Left lung (tissue), 10 donors: ENCODE results near the gene C16orf95. TPM values are rescaled to one million over a fixed set of nuclear protein-coding genes. Genes with fewer than 3 reads are reported as not detected.

Experiments used
- ATAC-seq: fragments of 200-7000 bp; cut with Tn5 transposase; one replicate; pipeline ENCODE4 v1.9.1; 2020; ENCODE audit warnings: moderate library complexity
- DNase-seq, 4 donors: peaks; one replicate each; pipeline ENCODE4 v3.0.0-alpha.2; 2013 to 2020
- H3K27ac ChIP-seq, 2 donors: fragments of 200-600 bp; sonication (generic) in 1 of 2; one replicate each; pipeline versions ENCODE4 v1.5.0 to v1.8.0; 2020 to 2021
- H3K27me3 ChIP-seq, 2 donors: fragments of 200-600 bp; sonication (generic) in 1 of 2; one replicate each; pipeline versions ENCODE4 v1.5.0 to v1.8.0; 2020 to 2021
- H3K36me3 ChIP-seq, 2 donors: fragments of 200-600 bp; sonication (generic) in 1 of 2; one replicate each; pipeline versions ENCODE4 v1.5.0 to v1.8.0; 2020 to 2021
- H3K4me1 ChIP-seq, 2 donors: fragments of 200-600 bp; one replicate each; pipeline ENCODE4 v1.8.0; 2021
- H3K4me3 ChIP-seq, 2 donors: fragments of 200-600 bp; sonication (generic) in 1 of 2; one replicate each; pipeline versions ENCODE4 v1.5.0 to v1.8.0; 2020 to 2021; ENCODE audit warnings: mild to moderate bottlenecking in 1 of 2
- H3K9me3 ChIP-seq, 2 donors: fragments of 200-600 bp; sonication (generic) in 1 of 2; one replicate each; pipeline versions ENCODE4 v1.5.0 to v1.8.0; 2020 to 2021
- CTCF ChIP-seq, 2 donors: fragments of 200-600 bp; sonication (generic) in 1 of 2; IDR thresholded peaks; one replicate each; pipeline versions ENCODE4 v1.5.0 to v1.8.0; 2021; ENCODE audit warnings: antibody characterized with exemption in 2 of 2
- intact Hi-C, 2 donors: fragments of 100-400 bp; cut with DNase I; formaldehyde crosslinking; loops; one replicate each; pipeline versions ENCODE4 v1.11.2 to v1.14.2; 2022
- polyA plus RNA-seq, 6 donors: library from polyadenylated mRNA; unstranded; fragments of 120-200 nt; gene quantifications; one replicate each; pipeline ENCODE4 v1.2.1, GENCODE V29; 2013; ENCODE audit not compliant: insufficient read length in 6 of 6
- total RNA-seq, 2 donors: library from RNA; stranded (reverse); fragmentation: NEBNext Ultra II Directional; extraction: Animal tissue kit (Norgen Biotek cat#: 25700); gene quantifications; one replicate each; pipeline ENCODE4 v1.2.1, GENCODE V29; 2021
- donor health status: DM: no; HTN: yes; CAD: no.
- donor health status: DM: no; HTN: no; CAD: no.

The C16orf95 gene
- total and polyA plus RNA-seq, 8 donors = 2.3 to 6.7 (median 3.6) TPM

GRCh38 chr16:87335625-87336433, 18.6 kb upstream of the C16orf95 start:
- Histone ChIP-seq H3K4me1 (no peaks in the 10 kb centered on the region), H3K27me3 (no peaks in the 10 kb centered on the region), H3K27ac (no peak overlapping the region), H3K4me3 (no peak overlapping the region), H3K36me3 (peaks cover 0 to 72% of the 10 kb centered on the region in 2 donors), H3K9me3 (no peaks in the 10 kb centered on the region)
- intact Hi-C loops = no loop called here
- DNase-seq (peak in 1 of 4 donors; percentile 49), ATAC-seq (no peak)
- TF ChIP-seq CTCF (IDR thresholded peaks at IDR 0.05) = no peak

GRCh38 chr16:87334651-87335624, 17.7 kb upstream of the C16orf95 start:
- Histone ChIP-seq H3K27ac (no peak overlapping the region), H3K9me3 (no peaks in the 10 kb centered on the region), H3K36me3 (peaks cover 0 to 78% of the 10 kb centered on the region in 2 donors), H3K4me1 (no peaks in the 10 kb centered on the region), H3K27me3 (no peaks in the 10 kb centered on the region), H3K4me3 (no peak overlapping the region)
- intact Hi-C loops = no loop called here
- peak in 1 of 4 donors; percentile 64 for DNase-seq
- TF ChIP-seq CTCF (IDR thresholded peaks at IDR 0.05) = no peak
- ATAC-seq = no peak

- intact Hi-C loops = no loop called here
- no peak overlapping the region for H3K4me3 ChIP-seq
- no peaks in the 10 kb centered on the region for H3K9me3 ChIP-seq
- no peaks in the 10 kb centered on the region for H3K27me3 ChIP-seq
- no peaks in the 10 kb centered on the region for H3K4me1 ChIP-seq
- ATAC-seq = no peak
- TF ChIP-seq CTCF (IDR thresholded peaks at IDR 0.05) = no peak
- peaks cover 0 to 78% of the 10 kb centered on the region in 2 donors for H3K36me3 ChIP-seq
- DNase-seq = peak in 1 of 4 donors; percentile 73
- no peak overlapping the region for H3K27ac ChIP-seq
These were observed 16.6 kb upstream of the C16orf95 start for GRCh38 chr16:87333581-87334331.

GRCh38 chr16:87333101-87333500, 15.9 kb upstream of the C16orf95 start:
- Histone ChIP-seq H3K27me3 (no peaks in the 10 kb centered on the region), H3K4me3 (no peak overlapping the region), H3K9me3 (no peaks in the 10 kb centered on the region), H3K4me1 (no peaks in the 10 kb centered on the region), H3K27ac (no peak overlapping the region), H3K36me3 (peaks cover 0 to 78% of the 10 kb centered on the region in 2 donors)
- intact Hi-C loops = no loop called here
- ATAC-seq = no peak
- DNase-seq = peak in 1 of 4 donors; percentile 62
- TF ChIP-seq CTCF (IDR thresholded peaks at IDR 0.05) = no peak
